Neural progenitor cell (in vitro differentiated cells): ENCODE results near the gene BFSP2. TPM values are rescaled to one million over a fixed set of nuclear protein-coding genes. Genes with fewer than 3 reads are reported as not detected.

Source experiments
- DNase-seq: peaks from one replicate; pipeline ENCODE4 v3.0.0-alpha.2; 2016; ENCODE audit warnings: low spot score
- H2AFZ ChIP-seq: fragments of 200-600 bp; sonication (generic); replicated peaks from 2 replicates; pipeline ENCODE4 v1.6.1; 2016; ENCODE audit warnings: antibody characterized with exemption
- H3F3A ChIP-seq: fragments of 200-600 bp; sonication (generic); 2 replicates; pipeline ENCODE4 v1.6.1; 2016; ENCODE audit warnings: antibody characterized with exemption, low read depth
- H3K27ac ChIP-seq: fragments of 200-600 bp; sonication (generic); 2 replicates; pipeline ENCODE4 v1.5.1; 2016; ENCODE audit warnings: mild to moderate bottlenecking
- H3K27me3 ChIP-seq: fragments of 200-600 bp; sonication (generic); 2 replicates; pipeline ENCODE4 v1.6.1; 2016; ENCODE audit warnings: mild to moderate bottlenecking, moderate library complexity
- H3K36me3 ChIP-seq: fragments of 200-600 bp; sonication (generic); 2 replicates; pipeline ENCODE4 v1.5.1; 2016
- H3K4me1 ChIP-seq: fragments of 200-600 bp; sonication (generic); 2 replicates; pipeline ENCODE4 v1.6.1; 2016; ENCODE audit warnings: mixed run types
- H3K4me2 ChIP-seq: fragments of 200-600 bp; sonication (generic); 2 replicates; pipeline ENCODE4 v1.6.1; 2016
- H3K4me3 ChIP-seq: fragments of 200-600 bp; sonication (generic); 2 replicates; pipeline ENCODE4 v1.5.1; 2016
- H3K79me2 ChIP-seq: fragments of 200-600 bp; sonication (generic); 2 replicates; pipeline ENCODE4 v1.6.1; 2016; ENCODE audit warnings: low read depth
- H3K9ac ChIP-seq: fragments of 200-600 bp; sonication (generic); 2 replicates; pipeline ENCODE4 v1.6.1; 2016
- H3K9me3 ChIP-seq: fragments of 200-600 bp; sonication (generic); 2 replicates; pipeline ENCODE4 v1.5.1; 2016; ENCODE audit warnings: low read depth
- H4K20me1 ChIP-seq: fragments of 200-600 bp; sonication (generic); 2 replicates; pipeline ENCODE4 v1.6.1; 2016; ENCODE audit warnings: low read depth
- H3K27ac Mint-ChIP-seq: 3 replicates; pipeline ENCODE4 v1.8.0; 2021; ENCODE audit warnings: mixed read lengths
- H3K27me3 Mint-ChIP-seq: 2 replicates; pipeline ENCODE4 v1.8.0; 2022; ENCODE audit warnings: low read depth, mild to moderate bottlenecking, inconsistent platforms, moderate library complexity, mixed read lengths; ENCODE audit not compliant: insufficient read depth
- H3K36me3 Mint-ChIP-seq: 3 replicates; pipeline ENCODE4 v1.8.0; 2021; ENCODE audit warnings: mixed read lengths
- H3K4me1 Mint-ChIP-seq: 3 replicates; pipeline ENCODE4 v1.8.0; 2021; ENCODE audit warnings: mixed read lengths
- H3K4me3 Mint-ChIP-seq: 3 replicates; pipeline ENCODE4 v1.8.0; 2021; ENCODE audit warnings: mild to moderate bottlenecking, moderate library complexity, mixed read lengths
- H3K9me3 Mint-ChIP-seq: 3 replicates; pipeline ENCODE4 v1.8.0; 2020; ENCODE audit warnings: mixed read lengths
- EZH2 ChIP-seq: fragments of 200-600 bp; sonication (generic); IDR thresholded peaks from 2 replicates; pipeline ENCODE4 v1.6.1; 2017; ENCODE audit warnings: antibody characterized with exemption, mild to moderate bottlenecking, moderate library complexity
- EZH2phosphoT487 ChIP-seq: fragments of 200-600 bp; sonication (generic); IDR thresholded peaks from 2 replicates; pipeline ENCODE4 v1.6.1; 2017; ENCODE audit warnings: antibody characterized with exemption
- total RNA-seq: library from RNA; depleted of rRNA; stranded (reverse); fragments of >200 nt; gene quantifications from 2 replicates; pipeline ENCODE4 v1.2.3, GENCODE V29; 2015; ENCODE audit warnings: low replicate concordance
- TF ChIP-seq, protein P1 (sequence below): fragments of 200-600 bp; sonication (generic); IDR thresholded peaks from 2 replicates; pipeline ENCODE4 v1.5.1; 2017; ENCODE audit warnings: antibody characterized with exemption, mild to moderate bottlenecking

The BFSP2 gene
- total RNA-seq, 1 donor from 2014 or later: not detected

GRCh38 chr3:133380481-133381225, 19.2 kb upstream of the BFSP2 start:
- Mint-ChIP-seq H3K9me3 (no peaks in the 10 kb centered on the region), H3K4me1 (peaks cover 14% of the 10 kb centered on the region), H3K27ac (peak overlapping the region; percentile 50), H3K27me3 (peaks cover 4% of the 10 kb centered on the region), H3K4me3 (no peak overlapping the region), H3K36me3 (peaks cover 5% of the 10 kb centered on the region)
- Histone ChIP-seq H3F3A (peaks cover 7% of the 10 kb centered on the region), H3K79me2 (no peaks in the 10 kb centered on the region), H2AFZ (no peak overlapping the region), H3K9ac (no peak overlapping the region), H3K4me2 (no peak overlapping the region), H3K4me1 (peaks cover 9% of the 10 kb centered on the region), H3K36me3 (no peaks in the 10 kb centered on the region), H3K9me3 (no peaks in the 10 kb centered on the region), H4K20me1 (no peaks in the 10 kb centered on the region), H3K27ac (no peak overlapping the region), H3K27me3 (no peaks in the 10 kb centered on the region), H3K4me3 (no peak overlapping the region)
- no peak for DNase-seq
- TF ChIP-seq EZH2: no peak
- TF ChIP-seq EZH2phosphoT487: no peak
- TF ChIP-seq, protein P1, sequence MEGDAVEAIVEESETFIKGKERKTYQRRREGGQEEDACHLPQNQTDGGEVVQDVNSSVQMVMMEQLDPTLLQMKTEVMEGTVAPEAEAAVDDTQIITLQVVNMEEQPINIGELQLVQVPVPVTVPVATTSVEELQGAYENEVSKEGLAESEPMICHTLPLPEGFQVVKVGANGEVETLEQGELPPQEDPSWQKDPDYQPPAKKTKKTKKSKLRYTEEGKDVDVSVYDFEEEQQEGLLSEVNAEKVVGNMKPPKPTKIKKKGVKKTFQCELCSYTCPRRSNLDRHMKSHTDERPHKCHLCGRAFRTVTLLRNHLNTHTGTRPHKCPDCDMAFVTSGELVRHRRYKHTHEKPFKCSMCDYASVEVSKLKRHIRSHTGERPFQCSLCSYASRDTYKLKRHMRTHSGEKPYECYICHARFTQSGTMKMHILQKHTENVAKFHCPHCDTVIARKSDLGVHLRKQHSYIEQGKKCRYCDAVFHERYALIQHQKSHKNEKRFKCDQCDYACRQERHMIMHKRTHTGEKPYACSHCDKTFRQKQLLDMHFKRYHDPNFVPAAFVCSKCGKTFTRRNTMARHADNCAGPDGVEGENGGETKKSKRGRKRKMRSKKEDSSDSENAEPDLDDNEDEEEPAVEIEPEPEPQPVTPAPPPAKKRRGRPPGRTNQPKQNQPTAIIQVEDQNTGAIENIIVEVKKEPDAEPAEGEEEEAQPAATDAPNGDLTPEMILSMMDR: no peak

DNA sequence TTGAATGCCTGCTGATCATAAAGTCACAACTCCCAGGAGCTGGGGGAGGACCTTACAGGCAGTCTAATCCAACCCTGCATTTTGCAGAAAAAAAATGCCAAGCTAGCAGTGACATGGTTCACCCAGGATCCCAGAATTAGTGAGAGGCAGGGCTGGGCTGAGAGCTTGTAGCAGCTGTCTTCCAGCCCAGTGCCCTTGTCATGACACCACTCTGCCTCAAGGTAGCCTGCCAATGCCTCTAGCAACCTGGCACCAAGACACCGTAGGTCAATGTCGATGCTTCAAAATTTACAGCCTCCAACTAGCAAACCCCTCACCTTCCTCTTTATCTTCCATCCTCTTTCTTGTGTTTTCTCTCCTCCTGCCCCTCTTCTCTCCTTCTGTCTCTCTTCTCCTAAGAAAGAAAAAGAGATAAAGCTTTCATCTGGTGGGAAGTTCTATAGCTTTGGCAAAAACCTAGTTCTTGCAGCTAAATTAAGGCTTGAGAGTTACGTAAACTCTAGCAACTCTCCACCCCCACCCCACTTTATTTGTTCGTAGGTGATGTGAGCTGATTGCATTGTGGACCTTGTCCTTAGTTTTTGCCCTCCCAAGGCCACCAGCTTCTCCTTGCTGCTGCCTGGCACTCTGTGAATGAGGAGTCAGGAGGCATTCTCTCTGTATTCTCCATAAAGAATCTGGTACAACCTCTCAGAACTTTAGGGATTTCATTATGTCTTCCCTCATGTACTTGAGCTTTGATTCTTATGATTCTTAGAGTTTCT, 18.3 kb upstream of the BFSP2 start:
- Histone ChIP-seq H3K4me3 (no peak overlapping the region), H3K79me2 (no peaks in the 10 kb centered on the region), H4K20me1 (no peaks in the 10 kb centered on the region), H3F3A (no peaks in the 10 kb centered on the region), H3K4me1 (peaks cover 8% of the 10 kb centered on the region), H2AFZ (no peak overlapping the region), H3K36me3 (no peaks in the 10 kb centered on the region), H3K9me3 (no peaks in the 10 kb centered on the region), H3K4me2 (no peak overlapping the region), H3K27me3 (no peaks in the 10 kb centered on the region), H3K27ac (no peak overlapping the region), H3K9ac (no peak overlapping the region)
- Mint-ChIP-seq H3K4me3 (no peak overlapping the region), H3K9me3 (no peaks in the 10 kb centered on the region), H3K36me3 (peaks cover 5% of the 10 kb centered on the region), H3K27ac (peak overlapping the region; percentile 62), H3K4me1 (peaks cover 13% of the 10 kb centered on the region), H3K27me3 (peaks cover 8% of the 10 kb centered on the region)
- TF ChIP-seq EZH2: no peak
- no peak for DNase-seq

DNA sequence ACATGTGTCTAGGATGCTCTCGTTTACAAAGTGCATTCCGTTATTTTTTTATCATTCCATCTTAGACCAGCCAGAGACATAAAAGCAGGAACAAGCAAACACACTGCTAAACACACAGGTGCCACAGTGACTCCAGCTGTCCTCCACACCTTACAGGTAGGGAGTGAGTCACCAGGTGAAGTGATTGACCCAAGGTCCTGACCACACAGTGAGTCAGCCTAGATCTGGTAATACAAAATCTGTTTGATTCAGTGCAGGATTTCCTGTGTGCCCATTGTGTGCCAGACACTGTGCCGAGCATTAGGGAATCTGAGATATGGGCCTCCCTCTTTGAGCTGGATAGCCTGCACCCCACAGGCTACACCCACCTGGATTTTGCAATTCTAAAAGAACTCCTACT, 16.7 kb upstream of the BFSP2 start:
- H3K4me3 ChIP-seq: no peak overlapping the region
- no peak overlapping the region for H3K27ac ChIP-seq
- Mint-ChIP-seq H3K9me3 (no peaks in the 10 kb centered on the region), H3K36me3 (peaks cover 5% of the 10 kb centered on the region), H3K27ac (no peak overlapping the region), H3K4me3 (no peak overlapping the region), H3K27me3 (peaks cover 8% of the 10 kb centered on the region), H3K4me1 (peaks cover 6% of the 10 kb centered on the region)
- no peak for DNase-seq
- no peaks in the 10 kb centered on the region for H3K79me2 ChIP-seq
- no peaks in the 10 kb centered on the region for H3K27me3 ChIP-seq
- no peak overlapping the region for H3K4me2 ChIP-seq
- no peaks in the 10 kb centered on the region for H3K36me3 ChIP-seq
- H2AFZ ChIP-seq: no peak overlapping the region
- no peaks in the 10 kb centered on the region for H3K9me3 ChIP-seq
- H3K4me1 ChIP-seq: peaks cover 8% of the 10 kb centered on the region
- H4K20me1 ChIP-seq: no peaks in the 10 kb centered on the region
- TF ChIP-seq, protein P1: no peak
- H3K9ac ChIP-seq: no peak overlapping the region
- H3F3A ChIP-seq: no peaks in the 10 kb centered on the region

DNA sequence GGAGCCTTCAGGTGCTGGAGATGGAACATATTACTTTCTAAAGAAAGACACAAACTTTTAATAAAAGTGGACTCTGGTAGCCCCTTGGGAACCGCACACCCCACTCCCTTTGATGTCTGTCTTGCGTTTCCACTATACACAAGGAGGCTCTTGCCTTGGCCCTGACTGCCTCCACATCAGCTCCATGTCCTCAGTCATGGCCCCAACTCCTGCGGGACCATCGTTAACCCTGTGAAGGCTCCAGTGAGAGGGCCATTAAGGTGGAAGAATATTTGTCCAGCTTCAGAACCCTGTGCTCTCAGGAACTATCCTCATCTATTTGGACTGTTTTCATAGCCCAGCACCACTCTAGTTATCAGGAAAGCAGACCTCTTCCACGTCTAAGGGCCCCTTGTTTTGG, 16.1 kb upstream of the BFSP2 start:
- H3F3A ChIP-seq: no peaks in the 10 kb centered on the region
- H3K27me3 ChIP-seq: no peaks in the 10 kb centered on the region
- no peak overlapping the region for H3K4me3 ChIP-seq
- no peak overlapping the region for H3K9ac ChIP-seq
- H3K36me3 ChIP-seq: no peaks in the 10 kb centered on the region
- peaks cover 8% of the 10 kb centered on the region for H3K4me1 ChIP-seq
- no peak overlapping the region for H3K27ac ChIP-seq
- Mint-ChIP-seq H3K4me3 (no peak overlapping the region), H3K27me3 (peaks cover 8% of the 10 kb centered on the region), H3K9me3 (no peaks in the 10 kb centered on the region), H3K36me3 (peaks cover 5% of the 10 kb centered on the region), H3K27ac (no peak overlapping the region), H3K4me1 (peaks cover 6% of the 10 kb centered on the region)
- DNase-seq: no peak
- no peak overlapping the region for H3K4me2 ChIP-seq
- H4K20me1 ChIP-seq: no peaks in the 10 kb centered on the region
- TF ChIP-seq EZH2 (no peak), EZH2phosphoT487 (no peak)
- TF ChIP-seq, protein P1: no peak
- H3K79me2 ChIP-seq: no peaks in the 10 kb centered on the region
- H3K9me3 ChIP-seq: no peaks in the 10 kb centered on the region
- no peak overlapping the region for H2AFZ ChIP-seq
